Fibroblast of the conjunctiva (primary cell): ENCODE measurements around the gene CDC6.

Experiments
- DNase-seq: peaks from one replicate; pipeline ENCODE4 v3.0.0-alpha.2; 2010; ENCODE audit warnings: low read depth

The CDC6 gene, protein sequence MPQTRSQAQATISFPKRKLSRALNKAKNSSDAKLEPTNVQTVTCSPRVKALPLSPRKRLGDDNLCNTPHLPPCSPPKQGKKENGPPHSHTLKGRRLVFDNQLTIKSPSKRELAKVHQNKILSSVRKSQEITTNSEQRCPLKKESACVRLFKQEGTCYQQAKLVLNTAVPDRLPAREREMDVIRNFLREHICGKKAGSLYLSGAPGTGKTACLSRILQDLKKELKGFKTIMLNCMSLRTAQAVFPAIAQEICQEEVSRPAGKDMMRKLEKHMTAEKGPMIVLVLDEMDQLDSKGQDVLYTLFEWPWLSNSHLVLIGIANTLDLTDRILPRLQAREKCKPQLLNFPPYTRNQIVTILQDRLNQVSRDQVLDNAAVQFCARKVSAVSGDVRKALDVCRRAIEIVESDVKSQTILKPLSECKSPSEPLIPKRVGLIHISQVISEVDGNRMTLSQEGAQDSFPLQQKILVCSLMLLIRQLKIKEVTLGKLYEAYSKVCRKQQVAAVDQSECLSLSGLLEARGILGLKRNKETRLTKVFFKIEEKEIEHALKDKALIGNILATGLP

DNA sequence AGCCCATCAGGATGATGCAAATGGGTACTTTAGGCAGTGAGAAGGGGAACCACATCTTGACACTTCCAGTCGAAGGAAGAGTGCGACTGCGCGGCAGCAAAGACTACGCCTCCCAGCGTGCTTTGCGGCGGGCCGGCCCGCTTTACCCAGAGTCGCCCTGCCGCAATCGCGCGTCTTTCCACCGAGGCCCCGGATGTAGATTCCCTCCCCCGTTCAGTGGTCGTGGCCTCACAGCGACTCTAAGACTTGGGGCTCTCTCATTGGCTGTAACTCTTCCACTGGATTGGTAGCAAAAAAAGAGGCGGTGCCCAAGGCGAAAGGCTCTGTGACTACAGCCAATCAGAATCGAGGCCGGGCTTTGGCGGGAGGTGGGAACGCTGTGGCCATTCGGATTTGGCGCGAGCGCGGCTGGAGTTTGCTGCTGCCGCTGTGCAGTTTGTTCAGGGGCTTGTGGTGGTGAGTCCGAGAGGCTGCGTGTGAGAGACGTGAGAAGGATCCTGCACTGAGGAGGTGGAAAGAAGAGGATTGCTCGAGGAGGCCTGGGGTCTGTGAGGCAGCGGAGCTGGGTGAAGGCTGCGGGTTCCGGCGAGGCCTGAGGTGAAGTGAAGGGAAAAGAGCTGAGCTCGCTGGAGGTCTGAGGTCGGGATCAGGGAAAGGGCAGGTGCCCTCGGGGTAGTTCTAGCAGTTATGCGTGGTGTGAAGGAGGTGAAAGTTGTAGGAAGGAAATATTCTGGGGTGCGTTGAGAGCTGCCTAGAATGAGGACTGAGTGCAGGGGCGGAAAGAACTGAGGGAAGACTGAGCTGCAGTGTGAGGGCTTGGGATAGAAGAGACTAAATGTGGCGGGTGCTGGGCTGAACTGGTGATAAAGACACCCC is at the start of gene CDC6:
Gene CDC6 (plus strand): TSS at position 386 of the 876 bp plus-strand sequence. CDS start 1,542 bp downstream, outside the sequence.
- DNase-seq, result peak; percentile 97

DNA sequence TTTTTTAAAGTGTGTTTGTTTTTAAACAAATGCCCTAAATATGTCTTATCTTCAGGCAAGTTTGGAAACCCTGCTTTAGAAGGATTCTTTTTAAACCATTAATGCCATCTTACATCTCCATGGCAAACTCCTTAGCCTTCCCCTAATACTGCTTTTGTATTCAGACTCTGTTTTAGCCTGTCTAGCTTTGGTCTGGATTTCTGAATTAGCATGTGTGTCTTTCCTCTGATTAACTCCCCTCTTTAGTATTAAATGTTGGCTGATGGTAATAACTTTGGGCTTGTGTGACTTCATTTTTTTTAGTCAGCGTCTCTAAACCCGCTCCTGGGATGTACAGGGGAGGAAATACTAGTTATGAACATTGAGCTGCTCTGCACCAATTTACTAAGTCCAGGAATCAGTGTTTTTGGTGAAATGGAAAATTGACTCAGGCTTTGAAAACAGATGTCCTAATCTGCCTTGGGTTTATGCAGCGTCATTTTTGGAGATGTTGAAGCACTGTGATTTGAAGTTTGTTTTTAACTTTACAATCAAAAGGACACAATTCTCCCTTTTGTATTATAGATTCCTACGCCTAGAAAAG is 46.3 kb upstream of the CDC6 start:
- DNase-seq, result no peak

DNA sequence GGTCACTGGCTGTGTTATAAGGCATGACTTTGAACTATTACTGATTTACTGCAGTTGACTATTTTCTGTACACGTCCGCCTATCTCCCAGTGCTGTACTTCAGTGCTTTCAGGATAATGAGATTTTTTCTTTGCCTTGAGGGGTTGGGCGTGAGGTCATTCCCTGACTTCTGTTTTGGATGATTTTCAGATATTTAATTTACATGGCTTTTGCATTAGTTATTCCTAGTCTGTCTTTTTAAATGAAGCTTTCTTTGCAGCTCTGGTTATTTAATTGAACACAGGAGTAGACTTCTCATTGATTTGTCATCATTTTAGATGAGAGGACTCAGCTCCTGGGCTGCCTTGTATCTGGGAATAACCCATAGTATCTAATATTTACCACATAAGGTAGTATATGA is 44.9 kb upstream of the CDC6 start:
- DNase-seq, result no peak

DNA sequence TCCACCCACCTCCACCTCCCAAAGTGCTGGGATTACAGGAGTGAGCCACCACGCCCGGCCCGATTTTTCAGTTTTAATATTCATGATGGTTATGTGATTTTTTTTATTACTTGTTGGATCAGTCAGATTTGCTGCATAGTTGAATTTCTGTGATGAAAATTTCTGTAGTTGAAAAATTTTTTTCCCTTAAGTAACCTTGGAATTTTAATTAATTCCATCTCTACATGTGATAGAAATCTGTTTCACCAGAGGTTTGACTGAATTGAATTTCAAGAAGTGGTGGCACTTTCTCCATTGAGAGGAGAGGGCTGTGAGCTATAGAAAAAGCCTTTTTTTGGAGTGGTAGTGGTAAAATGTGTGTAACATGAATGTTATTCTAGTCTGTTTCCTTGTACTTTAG is 43.9 kb upstream of the CDC6 start:
- no peak for DNase-seq

DNA sequence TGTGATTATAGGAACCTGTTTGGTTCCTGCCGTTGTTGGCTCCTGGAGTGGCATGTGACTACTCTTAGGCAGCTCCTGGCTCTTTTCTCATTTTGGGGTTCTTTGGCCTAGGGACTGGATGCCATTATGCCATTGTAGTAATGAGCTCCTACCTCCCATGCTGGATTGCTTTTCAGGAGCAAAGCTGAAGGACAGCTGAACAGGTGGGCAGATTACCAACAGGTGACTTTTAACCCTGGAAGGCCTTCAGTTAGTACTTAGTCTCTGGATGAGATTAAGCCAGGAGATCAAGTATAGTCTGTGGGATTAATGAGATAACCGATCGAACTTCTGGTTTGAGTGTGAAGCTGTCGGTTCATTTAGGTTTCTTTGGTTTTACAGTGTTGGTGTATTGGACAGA is 43.4 kb upstream of the CDC6 start:
- DNase-seq, result no peak

DNA sequence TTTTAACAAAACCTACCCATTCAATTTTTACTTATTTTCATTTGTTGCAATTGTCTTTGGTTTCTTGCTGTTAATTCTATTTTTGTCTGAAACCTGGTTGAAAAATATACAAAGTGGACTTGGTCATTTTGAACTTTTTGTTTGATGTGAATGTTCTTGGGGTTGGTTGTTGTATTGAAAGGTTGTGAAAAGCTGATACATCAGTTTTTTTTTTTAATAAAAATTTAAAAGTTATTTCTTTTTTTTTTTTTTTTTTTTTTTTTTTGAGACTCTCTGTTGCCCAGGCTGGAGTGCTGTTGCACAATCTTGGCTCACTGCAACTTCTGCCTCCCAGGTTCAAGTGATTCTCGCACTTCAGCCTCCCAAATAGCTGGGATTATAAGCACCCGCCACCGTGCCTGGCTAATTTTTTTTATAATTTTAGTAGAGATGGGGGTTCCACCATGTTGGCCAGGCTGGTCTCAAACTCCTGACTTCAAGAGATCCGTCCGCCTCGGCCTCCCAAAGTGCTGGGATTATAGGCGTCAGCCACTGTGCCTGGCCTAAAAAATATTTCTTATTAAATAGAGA is 39.7 kb upstream of the CDC6 start:
- DNase-seq, result no peak

DNA sequence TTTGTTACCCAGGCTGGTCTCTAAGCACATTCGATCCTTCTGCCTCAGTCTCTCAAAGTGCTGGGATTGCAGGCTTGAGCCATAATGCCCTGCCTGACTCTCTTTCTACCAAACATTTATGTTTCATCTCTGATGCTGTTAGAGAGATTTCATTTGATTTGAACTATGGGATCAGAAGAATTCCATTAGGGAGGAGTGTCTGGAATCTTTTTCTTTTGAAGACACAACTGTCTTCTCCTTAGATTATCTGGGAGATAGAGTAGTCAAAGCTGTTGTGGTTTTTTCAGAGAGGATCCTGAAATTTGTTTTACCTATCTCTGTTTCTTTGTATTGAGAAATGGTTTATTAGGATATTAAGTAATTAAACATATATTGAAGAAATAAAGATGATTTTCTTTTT is 39.2 kb upstream of the CDC6 start:
- DNase-seq, result no peak

DNA sequence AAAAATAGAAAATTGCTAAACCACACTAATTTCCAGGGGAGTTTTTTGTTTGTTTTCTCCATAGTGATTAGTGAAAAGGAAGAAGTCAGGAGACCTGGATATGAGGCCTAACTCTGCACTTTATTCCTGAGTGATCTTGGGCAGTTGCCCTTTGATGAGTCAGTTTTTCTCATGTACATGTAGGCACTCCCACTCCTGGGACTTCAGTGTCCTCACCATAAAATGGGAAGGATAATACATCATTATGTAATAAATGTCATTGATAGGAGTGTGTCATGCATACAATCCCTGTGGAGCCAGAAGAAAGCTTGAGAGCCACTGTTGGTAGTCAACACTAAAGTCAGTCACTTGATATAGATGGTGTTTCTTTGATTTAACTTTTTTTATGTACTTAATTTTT is 36.1 kb upstream of the CDC6 start:
- DNase-seq, result peak; percentile 59

DNA sequence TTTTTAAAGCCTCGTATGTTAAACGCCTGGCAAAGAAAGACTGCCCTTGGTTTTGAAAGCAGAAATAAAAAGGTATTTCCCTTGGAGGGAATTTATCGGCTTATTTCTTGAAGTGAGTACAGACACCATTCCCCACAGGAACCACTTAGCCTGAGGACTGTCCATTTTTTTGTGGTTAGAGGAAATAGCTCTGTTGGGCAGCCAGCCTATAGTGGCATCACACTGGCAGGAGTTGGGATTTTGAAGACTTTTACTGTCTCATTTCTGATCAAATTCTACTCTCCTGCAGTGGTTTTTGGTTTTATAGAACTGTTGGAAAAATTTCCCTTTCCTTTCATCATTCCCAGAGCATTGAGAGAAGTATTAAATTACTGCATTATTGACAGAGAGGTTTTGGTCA is 34.1 kb upstream of the CDC6 start:
- no peak for DNase-seq

DNA sequence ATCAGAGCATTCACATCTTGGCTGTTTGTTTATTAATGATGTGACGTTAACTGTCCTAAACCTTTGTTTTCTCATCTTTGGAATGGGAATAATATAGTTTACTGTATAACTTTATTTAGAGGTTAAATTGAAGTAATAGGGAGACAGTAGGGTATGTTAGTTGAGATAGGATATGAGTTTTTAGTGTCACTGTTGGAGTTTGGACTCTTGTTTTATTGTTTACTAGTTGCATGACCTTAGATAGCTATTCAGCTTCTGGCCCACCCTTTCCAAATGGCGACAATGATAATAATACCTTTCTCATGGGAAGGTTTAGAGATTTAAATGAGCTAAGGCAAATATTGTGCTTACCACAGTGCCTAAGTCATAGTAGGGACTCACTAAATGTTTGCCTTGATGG is 28.2 kb upstream of the CDC6 start:
- no peak for DNase-seq

DNA sequence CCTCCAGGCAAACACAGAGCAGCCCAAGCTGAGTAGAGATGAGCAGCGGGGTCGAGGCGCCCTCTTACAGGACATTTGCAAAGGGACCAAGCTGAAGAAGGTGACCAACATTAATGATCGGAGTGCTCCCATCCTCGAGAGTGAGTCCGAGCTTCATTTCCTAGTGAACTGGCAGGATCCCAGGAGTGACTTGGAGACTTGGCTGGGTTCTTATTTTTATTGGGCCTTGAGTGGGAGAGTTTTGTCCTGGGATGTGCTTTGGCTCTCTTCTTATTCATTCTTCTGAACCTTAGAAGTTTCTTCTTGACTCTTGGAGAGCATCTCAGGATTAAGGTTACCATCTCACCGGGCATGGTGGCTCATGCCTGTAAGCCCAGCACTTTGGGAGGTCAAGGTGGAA is 27.2 kb upstream of the CDC6 start:
- DNase-seq, result no peak

DNA sequence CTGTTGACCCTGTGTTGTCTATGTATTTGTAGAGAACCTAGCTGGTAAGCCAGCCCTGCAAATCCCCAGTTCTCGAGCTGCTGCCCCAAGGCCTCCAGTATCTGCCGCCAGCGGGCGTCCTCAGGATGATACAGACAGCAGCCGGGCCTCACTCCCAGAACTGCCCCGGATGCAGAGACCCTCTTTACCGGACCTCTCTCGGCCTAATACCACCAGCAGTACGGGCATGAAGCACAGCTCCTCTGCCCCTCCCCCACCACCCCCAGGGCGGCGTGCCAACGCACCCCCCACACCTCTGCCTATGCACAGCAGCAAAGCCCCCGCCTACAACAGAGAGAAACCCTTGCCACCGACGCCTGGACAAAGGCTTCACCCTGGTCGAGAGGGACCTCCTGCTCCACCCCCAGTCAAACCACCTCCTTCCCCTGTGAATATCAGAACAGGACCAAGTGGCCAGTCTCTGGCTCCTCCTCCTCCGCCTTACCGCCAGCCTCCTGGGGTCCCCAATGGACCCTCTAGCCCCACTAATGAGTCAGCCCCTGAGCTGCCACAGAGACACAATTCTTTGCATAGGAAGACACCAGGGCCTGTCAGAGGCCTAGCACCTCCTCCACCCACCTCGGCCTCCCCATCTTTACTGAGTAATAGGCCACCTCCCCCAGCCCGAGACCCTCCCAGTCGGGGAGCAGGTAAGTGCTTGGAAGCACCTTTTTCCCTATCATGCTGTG is 23.1 kb upstream of the CDC6 start:
- DNase-seq, result no peak

DNA sequence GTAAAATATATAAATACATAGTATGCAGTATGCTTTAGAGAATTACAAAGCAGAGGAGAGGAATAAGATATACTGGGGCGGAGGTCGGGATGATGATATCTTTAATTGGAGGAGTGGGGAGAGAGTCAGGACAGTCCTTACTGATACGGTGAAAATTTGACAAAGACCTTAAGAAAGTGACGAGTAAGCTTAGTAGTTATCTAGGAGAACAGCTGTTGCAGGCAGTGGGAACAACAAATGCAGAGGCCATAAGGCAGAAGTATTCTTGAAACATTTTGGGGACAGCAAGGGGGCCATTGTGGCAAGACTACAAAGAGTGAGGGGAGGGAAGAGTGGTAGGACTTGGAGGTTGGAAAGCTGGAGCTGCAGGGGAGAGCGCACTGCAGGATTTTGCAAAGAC is 22.3 kb upstream of the CDC6 start:
- DNase-seq, result no peak

DNA sequence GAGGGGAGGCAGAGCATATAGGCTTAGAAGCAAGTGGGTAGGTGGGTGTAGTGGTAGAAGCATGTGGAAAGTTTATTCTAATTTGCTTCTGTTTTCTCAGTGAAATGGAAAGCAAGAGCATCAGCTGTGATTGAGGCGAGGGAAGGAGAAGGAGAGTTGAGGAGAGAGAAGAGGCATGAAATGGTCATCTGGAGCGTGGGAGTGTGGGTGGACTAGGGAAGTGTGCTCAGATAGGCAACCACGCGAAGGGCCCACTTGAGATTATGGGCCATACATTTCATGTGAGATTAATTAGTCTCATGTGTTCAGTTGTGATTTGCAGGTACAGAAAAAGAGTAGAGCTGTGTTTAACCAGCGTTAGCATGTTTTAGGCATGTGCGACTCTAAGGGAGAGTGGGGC is 20.8 kb upstream of the CDC6 start:
- no peak for DNase-seq

DNA sequence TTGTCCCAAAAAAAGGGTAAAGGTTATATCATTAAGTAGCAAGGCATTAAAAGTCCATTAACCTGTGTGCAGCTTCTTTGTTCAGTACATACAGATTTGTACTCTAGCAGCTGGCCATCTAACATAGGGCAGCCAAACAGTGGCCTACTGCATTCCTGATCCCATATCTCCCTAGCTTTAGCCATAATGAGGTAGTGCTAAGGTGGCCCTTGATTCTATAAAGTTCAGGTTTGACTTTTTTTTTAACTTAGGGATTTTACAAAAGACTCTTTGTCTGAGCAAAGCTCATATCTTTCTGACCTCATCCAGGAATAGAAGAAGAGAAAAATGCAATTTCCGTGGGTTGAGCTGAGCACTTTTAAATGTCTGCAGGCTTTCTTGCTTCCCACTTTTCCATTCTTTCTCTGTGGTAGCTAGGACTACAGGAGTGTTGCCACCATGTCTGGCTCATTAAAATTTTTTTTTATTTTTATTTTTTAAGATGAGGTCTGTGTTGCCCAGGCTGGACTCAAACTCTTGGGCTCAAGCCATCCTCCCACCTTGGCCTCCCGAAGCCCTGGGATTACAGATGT is 19.5 kb upstream of the CDC6 start:
- DNase-seq, result no peak

DNA sequence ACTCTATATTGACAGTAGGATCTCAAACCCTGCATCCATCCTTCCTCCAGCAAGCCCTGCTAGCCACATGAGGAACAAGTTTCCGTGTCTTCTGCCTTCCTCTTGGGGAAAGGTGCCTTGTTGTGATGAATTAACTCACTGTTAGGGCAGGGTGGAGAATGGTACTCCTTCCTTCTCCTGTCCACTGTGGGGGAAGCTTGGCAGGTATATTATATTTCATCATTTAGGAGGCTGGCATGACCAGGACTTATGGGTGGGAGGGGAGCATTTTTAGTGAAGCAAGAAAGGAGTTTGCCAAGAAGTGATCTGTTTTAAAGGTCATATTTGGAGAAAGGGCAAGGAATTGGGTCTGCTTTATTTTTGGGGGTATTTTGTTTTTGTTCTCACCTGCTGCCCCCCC is 9.3 kb upstream of the CDC6 start:
- no peak for DNase-seq

DNA sequence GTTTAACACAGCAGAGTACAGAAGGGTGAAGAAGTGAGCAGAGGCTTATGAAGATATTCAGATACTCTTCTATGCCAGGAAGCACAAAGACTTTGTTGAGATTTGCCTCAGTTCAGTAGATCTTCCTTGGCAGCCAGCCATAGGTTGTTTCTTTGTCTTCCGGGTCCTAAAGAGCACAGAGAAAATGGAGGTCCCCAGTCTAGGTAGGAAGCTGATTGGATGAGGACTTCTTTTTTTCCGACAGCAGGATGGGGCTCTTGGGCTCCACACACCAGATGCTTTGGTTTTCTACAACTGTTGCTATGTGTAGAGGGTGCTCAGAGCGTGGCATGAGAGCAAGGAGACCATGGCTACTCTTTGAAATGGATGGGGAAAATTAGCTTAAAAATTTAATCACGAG is 8.3 kb upstream of the CDC6 start:
- DNase-seq, result no peak

DNA sequence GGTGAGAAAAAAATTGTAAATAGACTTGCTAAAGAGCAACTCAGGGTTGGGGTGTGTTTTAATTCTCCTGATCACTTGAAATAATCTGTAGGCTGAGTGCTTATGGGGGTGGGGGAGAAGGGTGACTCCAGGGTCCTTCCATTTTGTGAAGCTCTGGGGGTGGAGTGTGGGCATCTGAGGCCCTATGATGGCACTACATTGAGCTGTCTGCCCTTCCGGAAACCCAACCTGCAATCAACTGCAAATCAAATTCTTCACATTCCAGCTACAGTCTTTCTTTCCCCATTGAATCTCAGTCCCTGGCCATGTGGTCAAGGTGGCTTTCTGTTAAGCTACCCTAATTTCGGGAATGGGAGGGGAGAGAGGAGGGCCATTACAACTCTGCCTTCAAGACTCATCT is 6.0 kb upstream of the CDC6 start:
- DNase-seq, result no peak

DNA sequence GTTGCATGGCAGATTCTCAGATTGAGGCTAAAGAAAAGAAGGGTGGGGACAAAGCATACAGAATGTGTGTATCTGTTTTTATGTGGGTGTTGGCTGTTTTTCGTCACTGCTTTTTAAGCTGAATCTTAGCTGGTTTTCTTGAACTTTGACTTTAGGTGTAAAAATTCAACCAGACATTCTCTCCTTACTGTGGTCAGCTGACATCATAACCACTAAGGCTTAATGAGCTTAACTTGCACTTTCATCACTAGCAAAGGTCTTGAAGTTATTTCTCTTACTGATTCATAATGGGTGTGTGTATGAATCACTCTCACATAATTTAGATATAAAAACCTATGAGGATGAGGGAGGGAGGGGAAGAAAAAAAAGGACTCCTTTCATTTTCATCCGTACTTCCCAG is 4.0 kb upstream of the CDC6 start:
- peak; percentile 68 for DNase-seq

DNA sequence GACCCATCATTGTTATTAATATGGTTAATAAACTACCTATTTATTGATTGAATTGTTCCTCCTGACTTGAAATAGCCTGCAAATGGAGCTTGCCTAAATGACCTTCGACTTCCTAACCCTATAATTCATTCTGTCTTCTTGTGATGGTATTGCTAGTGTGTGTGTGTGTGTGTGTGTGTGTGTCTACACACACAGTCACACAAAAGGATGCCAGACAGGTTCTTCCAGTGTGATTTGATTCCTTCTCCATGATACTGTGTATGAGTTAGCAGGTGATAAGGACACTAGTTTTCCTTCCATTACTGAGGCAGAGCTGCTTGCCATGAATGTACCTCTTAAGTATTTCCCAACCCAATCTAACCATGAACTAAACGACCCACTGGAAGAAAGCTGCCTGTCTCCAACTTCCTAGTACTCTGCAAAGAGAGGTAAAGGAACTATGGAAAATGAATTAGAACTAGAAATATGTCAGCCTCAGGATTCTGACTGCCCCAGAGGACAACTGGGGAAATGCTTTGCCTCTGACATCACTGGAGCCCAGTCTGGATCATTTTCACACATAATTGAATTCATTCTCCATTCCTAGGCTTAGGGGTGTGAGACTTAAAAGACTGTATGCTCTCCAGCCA is 3.5 kb upstream of the CDC6 start:
- peak; percentile 67 for DNase-seq

DNA sequence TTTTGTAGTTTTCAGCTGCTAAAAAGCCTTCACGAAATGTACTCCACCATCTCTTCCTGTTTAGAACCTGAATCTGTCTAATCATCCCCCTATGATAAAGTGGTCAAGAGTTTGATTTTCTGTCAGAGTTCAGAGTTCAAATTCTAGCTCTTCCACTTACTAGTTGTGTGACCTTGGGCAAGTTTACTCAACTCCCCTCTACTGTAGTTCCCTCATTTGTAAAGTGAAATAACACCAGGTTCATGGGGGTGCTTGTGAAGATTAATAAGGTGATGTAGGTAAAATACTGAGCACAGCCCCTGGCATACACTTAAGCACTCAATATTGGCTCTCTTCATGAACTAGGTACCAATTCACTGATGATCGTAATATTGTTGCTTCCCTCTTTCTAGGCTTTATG is 1.2 kb upstream of the CDC6 start:
- no peak for DNase-seq
